HepG2 (cell line): ENCODE measurements around the gene CHKB. TPM values are rescaled to one million over a fixed set of nuclear protein-coding genes. Genes with fewer than 3 reads are reported as not detected.

ENCODE experiments used
- ATF5 ChIP-seq: sonication (generic); formaldehyde crosslinking; IDR thresholded peaks from 2 replicates; pipeline ENCODE4 v1.4.0; 2020; ENCODE audit warnings: mild to moderate bottlenecking, low read depth, missing genetic modification reagents
- BHLHE40 ChIP-seq: IDR thresholded peaks from 2 replicates; pipeline ENCODE4 v1.6.1; 2011; ENCODE audit warnings: low read length, improper control_type of control experiment
- CBX2 ChIP-seq, 2 experiments: fragments of 200-600 bp in 1 of 2; sonication (generic); formaldehyde crosslinking in 1 of 2; IDR thresholded peaks; 2 replicates each; pipeline versions ENCODE4 v1.7.0 to v1.8.1; 2018 to 2022; ENCODE audit warnings: low read depth in 2 of 2, low read length in 1 of 2, mild to moderate bottlenecking in 1 of 2, missing genetic modification reagents in 1 of 2
- DMAP1 ChIP-seq: IDR thresholded peaks from 2 replicates; pipeline ENCODE4 v1.6.1; 2016
- DNMT1 ChIP-seq: sonication (generic); formaldehyde crosslinking; IDR thresholded peaks from 2 replicates; pipeline ENCODE4 v1.5.1; 2020; ENCODE audit warnings: mild to moderate bottlenecking, missing genetic modification reagents
- HMGA1 ChIP-seq: sonication (generic); formaldehyde crosslinking; conservative IDR thresholded peaks from 2 replicates; pipeline ENCODE4 v1.4.0; 2020; ENCODE audit warnings: missing genetic modification reagents
- HNRNPL ChIP-seq: fragments of 200-400 bp; formaldehyde crosslinking; IDR thresholded peaks from 2 replicates; pipeline ENCODE4 v1.6.1; 2017; ENCODE audit warnings: mild to moderate bottlenecking, low read depth, low read length
- NFKB2 ChIP-seq: sonication (generic); formaldehyde crosslinking; IDR thresholded peaks from 2 replicates; pipeline ENCODE4 v1.4.0; 2020; ENCODE audit warnings: missing genetic modification reagents, borderline replicate concordance
- NFRKB ChIP-seq: fragments of 450-650 bp; IDR thresholded peaks from 2 replicates; pipeline ENCODE4 v1.6.1; 2017
- NR2F6 ChIP-seq, 2 experiments: IDR thresholded peaks; 2 replicates each; pipeline ENCODE4 v1.6.1; 2016; ENCODE audit warnings: antibody characterized with exemption in 1 of 2, mild to moderate bottlenecking in 1 of 2
- PRDM15 ChIP-seq: sonication (generic); formaldehyde crosslinking; IDR thresholded peaks from 2 replicates; pipeline ENCODE4 v1.4.0; 2020; ENCODE audit warnings: missing genetic modification reagents
- RELA ChIP-seq: sonication (generic); formaldehyde crosslinking; IDR thresholded peaks from 2 replicates; pipeline ENCODE4 v1.4.0; 2020; ENCODE audit warnings: missing genetic modification reagents
- TCF7 ChIP-seq: sonication (generic); IDR thresholded peaks from 2 replicates; pipeline ENCODE4 v1.6.1; 2016; ENCODE audit warnings: antibody characterized with exemption, low read depth
- TRAFD1 ChIP-seq: sonication (generic); formaldehyde crosslinking; IDR thresholded peaks from 2 replicates; pipeline ENCODE4 v1.5.1; 2020; ENCODE audit warnings: missing genetic modification reagents, mild to moderate bottlenecking, borderline replicate concordance
- YY1 ChIP-seq: IDR thresholded peaks from 2 replicates; pipeline ENCODE4 v1.6.1; 2011; ENCODE audit warnings: low read length, low read depth, moderate library complexity, mild to moderate bottlenecking; ENCODE audit not compliant: insufficient read depth, insufficient replicate concordance
- ZFP62 ChIP-seq: sonication (generic); formaldehyde crosslinking; IDR thresholded peaks from 2 replicates; pipeline ENCODE4 v1.4.0; 2020; ENCODE audit warnings: missing genetic modification reagents
- ZNF138 ChIP-seq: sonication (generic); formaldehyde crosslinking; IDR thresholded peaks from 2 replicates; pipeline ENCODE4 v1.5.0; 2020; ENCODE audit warnings: mild to moderate bottlenecking, low read depth, missing genetic modification reagents
- ZNF225 ChIP-seq: sonication (generic); formaldehyde crosslinking; IDR thresholded peaks from 2 replicates; pipeline ENCODE4 v1.4.0; 2020; ENCODE audit warnings: mild to moderate bottlenecking, missing genetic modification reagents
- ZNF3 ChIP-seq: IDR thresholded peaks from 2 replicates; pipeline ENCODE4 v1.7.0; 2017; ENCODE audit warnings: inconsistent platforms
- ZNF556 ChIP-seq: sonication (generic); formaldehyde crosslinking; IDR thresholded peaks from 2 replicates; pipeline ENCODE4 v1.4.0; 2020; ENCODE audit warnings: mild to moderate bottlenecking, missing genetic modification reagents, borderline replicate concordance
- ZNF629 ChIP-seq: sonication (generic); formaldehyde crosslinking; conservative IDR thresholded peaks from 2 replicates; pipeline ENCODE4 v1.5.0; 2020; ENCODE audit warnings: missing genetic modification reagents
- ZNF678 ChIP-seq: sonication (generic); formaldehyde crosslinking; IDR thresholded peaks from 2 replicates; pipeline ENCODE4 v1.4.0; 2020; ENCODE audit warnings: mild to moderate bottlenecking, missing genetic modification reagents
- ZNF724P ChIP-seq: sonication (generic); formaldehyde crosslinking; IDR thresholded peaks from 2 replicates; pipeline ENCODE4 v1.8.0; 2022; ENCODE audit warnings: missing genetic modification reagents, borderline replicate concordance
- ZNF780A ChIP-seq: sonication (generic); formaldehyde crosslinking; IDR thresholded peaks from 2 replicates; pipeline ENCODE4 v1.8.0; 2022; ENCODE audit warnings: mild to moderate bottlenecking, missing genetic modification reagents, moderate library complexity
- ZSCAN12 ChIP-seq: sonication (generic); formaldehyde crosslinking; IDR thresholded peaks from 2 replicates; pipeline ENCODE4 v1.9.0; 2021; ENCODE audit warnings: mild to moderate bottlenecking, missing genetic modification reagents
- polyA plus RNA-seq, 8 experiments: library from polyadenylated mRNA; depleted of rRNA in 3 of 8; stranded (reverse) in 7 of 8; unstranded in 1 of 8; fragments of >200 nt; fragmentation: Illumina TruSeq in 4 of 8; extraction: Trizol in 4 of 8; gene quantifications; 2 replicates each; pipeline versions ENCODE4 v1.2.1 to v1.2.3, GENCODE V29; 2011 to 2016; ENCODE audit warnings: low read depth in 4 of 8, missing spikeins in 1 of 8, mixed read lengths in 1 of 8; ENCODE audit not compliant: insufficient read depth in 1 of 8
- total RNA-seq, 5 experiments: library from RNA; depleted of rRNA; stranded (reverse); fragments of >200 nt; fragmentation: Illumina TruSeq; extraction: Trizol; gene quantifications; 2 replicates each; pipeline ENCODE4 v1.2.3, GENCODE V29; 2016; ENCODE audit warnings: low read depth in 1 of 5

CHKB gene
- total and polyA plus RNA-seq, 2 of the 13 experiments (the other 11 are each of a cell fraction or from before 2014, with no cell fraction given) = 24.5 to 42.7 TPM

- TF ChIP-seq ATF5 (CRISPR knock-in tag) = no peak
- no peak for TF ChIP-seq DNMT1 (CRISPR knock-in tag)
- TF ChIP-seq ZNF3 (CRISPR knock-in tag) = no peak
- TF ChIP-seq YY1 = peak; percentile 37
- TF ChIP-seq NFRKB = no peak
- no peak for TF ChIP-seq ZSCAN12 (CRISPR knock-in tag)
- no peak for TF ChIP-seq ZNF629 (CRISPR knock-in tag)
- TF ChIP-seq ZNF225 (CRISPR knock-in tag) = no peak
- no peak for TF ChIP-seq HNRNPL
- TF ChIP-seq ZNF556 (CRISPR knock-in tag) = peak; percentile 39; the same call in 1 of the 2 replicates
- TF ChIP-seq CBX2 (IDR thresholded peaks at IDR 0.05; ENCODE audit: low read depth, low read length) = no peak
- TF ChIP-seq CBX2 (CRISPR knock-in tag; IDR thresholded peaks at IDR 0.05; ENCODE audit: low read depth) = no peak
- peak; percentile 32; the same call in 1 of the 2 replicates for TF ChIP-seq ZNF138 (CRISPR knock-in tag)
- no peak for TF ChIP-seq NR2F6 (IDR thresholded peaks at IDR 0.05)
- peak; percentile 71 for TF ChIP-seq NR2F6 (CRISPR knock-in tag; IDR thresholded peaks at IDR 0.05)
- TF ChIP-seq BHLHE40 = 0 out of 2 replicates have a peak, but pooled peaks have one; percentile 41
- TF ChIP-seq ZNF780A (CRISPR knock-in tag) = no peak
- TF ChIP-seq DMAP1 (CRISPR knock-in tag) = peak; percentile 38; the same call in 1 of the 2 replicates
- no peak for TF ChIP-seq PRDM15 (CRISPR knock-in tag)
- TF ChIP-seq NFKB2 = 0 out of 2 replicates have a peak, but pooled peaks have one; percentile 6
- TF ChIP-seq TCF7 = no peak
- no peak for TF ChIP-seq RELA (CRISPR knock-in tag)
- TF ChIP-seq TRAFD1 (CRISPR knock-in tag) = no peak
- TF ChIP-seq ZNF724P = no peak
- TF ChIP-seq HMGA1 (CRISPR knock-in tag) = no peak
- TF ChIP-seq ZNF678 (CRISPR knock-in tag) = no peak
- no peak for TF ChIP-seq ZFP62
Measured at GRCh38 chr22:50562523-50563412, 19.9 kb downstream of the CHKB start, which contains the start of gene SYCE3 (continued).
